Mesenchymal stem cell (in vitro differentiated cells and primary cell): ENCODE results near the gene STK10.

ENCODE experiments used
- DNase-seq: peaks from one replicate; pipeline ENCODE4 v3.0.0-alpha.2; 2013
- H2AFZ ChIP-seq: one replicate; pipeline ENCODE4 v1.6.1; 2013; ENCODE audit warnings: low read depth, mild to moderate bottlenecking, control low read depth, inconsistent platforms, low read length, moderate library complexity
- H2AK5ac ChIP-seq: 2 replicates; pipeline ENCODE4 v1.6.1; 2013; ENCODE audit warnings: low read length, moderate library complexity, mild to moderate bottlenecking, inconsistent platforms; ENCODE audit not compliant: severe bottlenecking
- H2BK120ac ChIP-seq: one replicate; pipeline ENCODE4 v1.6.1; 2013; ENCODE audit warnings: low read depth, mild to moderate bottlenecking, inconsistent platforms, low read length, moderate library complexity
- H2BK12ac ChIP-seq, 2 experiments: one replicate each; pipeline ENCODE4 v1.6.1; 2013; ENCODE audit warnings: inconsistent platforms in 2 of 2, low read length in 2 of 2, mild to moderate bottlenecking in 2 of 2, moderate library complexity in 2 of 2, control low read depth in 1 of 2
- H2BK15ac ChIP-seq: one replicate; pipeline ENCODE4 v1.6.1; 2013; ENCODE audit warnings: mild to moderate bottlenecking, low read depth, inconsistent platforms; ENCODE audit not compliant: poor library complexity, severe bottlenecking
- H2BK5ac ChIP-seq: 2 replicates; pipeline ENCODE4 v1.6.1; 2013; ENCODE audit warnings: low read depth, mild to moderate bottlenecking, low read length, control low read depth, inconsistent platforms; ENCODE audit not compliant: poor library complexity, severe bottlenecking
- H3K14ac ChIP-seq, 2 experiments: one replicate each; pipeline ENCODE4 v1.6.1; 2013; ENCODE audit warnings: inconsistent platforms in 2 of 2, low read length in 2 of 2, control low read depth in 1 of 2, mild to moderate bottlenecking in 1 of 2, moderate library complexity in 1 of 2
- H3K18ac ChIP-seq, 2 experiments: one replicate each; pipeline ENCODE4 v1.6.1; 2013; ENCODE audit warnings: inconsistent platforms in 2 of 2, low read length in 2 of 2, control low read depth in 1 of 2, low read depth in 1 of 2, mild to moderate bottlenecking in 1 of 2
- H3K23ac ChIP-seq, 2 experiments: one replicate each; pipeline ENCODE4 v1.6.1; 2013; ENCODE audit warnings: inconsistent platforms in 2 of 2, low read length in 2 of 2, mild to moderate bottlenecking in 2 of 2, moderate library complexity in 2 of 2, control low read depth in 1 of 2
- H3K27ac ChIP-seq: 2 replicates; pipeline ENCODE4 v1.5.1; 2013; ENCODE audit warnings: mild to moderate bottlenecking, moderate library complexity, low read length, control low read depth, inconsistent platforms; ENCODE audit not compliant: poor library complexity, severe bottlenecking
- H3K27me3 ChIP-seq, 2 experiments: 2 replicates each; pipeline versions ENCODE4 v1.6.1 to v1.7.0; 2013; ENCODE audit warnings: low read length in 2 of 2, mild to moderate bottlenecking in 2 of 2, moderate library complexity in 2 of 2, control low read depth in 1 of 2, inconsistent platforms in 1 of 2; ENCODE audit not compliant: control insufficient read depth in 1 of 2, insufficient read depth in 1 of 2
- H3K36me3 ChIP-seq, 2 experiments: 2 replicates each; pipeline versions ENCODE4 v1.6.1 to v1.7.0; 2013; ENCODE audit warnings: low read length in 2 of 2, control low read depth in 1 of 2, inconsistent platforms in 1 of 2, low read depth in 1 of 2, mild to moderate bottlenecking in 1 of 2; ENCODE audit not compliant: insufficient read depth in 2 of 2, control insufficient read depth in 1 of 2
- H3K4ac ChIP-seq, 2 experiments: one replicate each; pipeline ENCODE4 v1.6.1; 2013; ENCODE audit warnings: inconsistent platforms in 2 of 2, low read length in 2 of 2, mild to moderate bottlenecking in 2 of 2, moderate library complexity in 2 of 2, control low read depth in 1 of 2, low read depth in 1 of 2
- H3K4me1 ChIP-seq: 2 replicates; pipeline ENCODE4 v1.6.1; 2013; ENCODE audit warnings: low read depth, low read length, control low read depth; ENCODE audit not compliant: control insufficient read depth, insufficient read depth
- H3K4me2 ChIP-seq: 2 replicates; pipeline ENCODE4 v1.6.1; 2013; ENCODE audit warnings: low read length, mild to moderate bottlenecking, inconsistent platforms; ENCODE audit not compliant: poor library complexity, severe bottlenecking
- H3K4me3 ChIP-seq, 2 experiments: 2 replicates each; pipeline versions ENCODE4 v1.5.1 to v1.7.0; 2013; ENCODE audit warnings: low read length in 2 of 2, mild to moderate bottlenecking in 2 of 2, control low read depth in 1 of 2, low read depth in 1 of 2; ENCODE audit not compliant: insufficient read depth in 1 of 2
- H3K79me1 ChIP-seq: replicated peaks from 2 replicates; pipeline ENCODE4 v1.6.1; 2013; ENCODE audit warnings: mild to moderate bottlenecking, control low read depth, low read length, inconsistent platforms; ENCODE audit not compliant: poor library complexity, severe bottlenecking
- H3K9ac ChIP-seq: 2 replicates; pipeline ENCODE4 v1.7.0; 2013; ENCODE audit warnings: mild to moderate bottlenecking, low read length, moderate library complexity
- H3K9me3 ChIP-seq: 2 replicates; pipeline ENCODE4 v1.7.0; 2013; ENCODE audit warnings: mild to moderate bottlenecking, low read length; ENCODE audit not compliant: control insufficient read depth
- H4K8ac ChIP-seq: one replicate; pipeline ENCODE4 v1.6.1; 2013; ENCODE audit warnings: inconsistent platforms, mild to moderate bottlenecking, low read length, moderate library complexity
- H4K91ac ChIP-seq: one replicate; pipeline ENCODE4 v1.6.1; 2013; ENCODE audit warnings: mild to moderate bottlenecking, low read length, inconsistent platforms
- WGBS: methylation state at CpG from one replicate; pipeline ENCODE4 v1.1.7; 2013; ENCODE audit warnings: mixed read lengths; 5-methylcytosine and 5-hydroxymethylcytosine counted together

The STK10 gene

GRCh38 chr5:172043865-172044264 lies 144.2 kb downstream of the STK10 start:
- Histone ChIP-seq H2BK120ac (no peak overlapping the region), H2AFZ (no peak overlapping the region), H3K9me3 (no peaks in the 10 kb centered on the region), H3K79me1 (peaks cover 7% of the 10 kb centered on the region), H4K91ac (no peak overlapping the region), H3K36me3 (peaks cover 41 to 47% of the 10 kb centered on the region in 2 experiments), H3K4me1 (peaks cover 2% of the 10 kb centered on the region), H3K4me2 (no peak overlapping the region), H3K14ac (no peak overlapping the region), H2AK5ac (no peak overlapping the region), H3K27me3 (no peaks in the 10 kb centered on the region), H3K18ac (no peak overlapping the region), H3K27ac (no peak overlapping the region), H2BK12ac (no peak overlapping the region), H3K23ac (no peak overlapping the region), H3K4ac (no peak overlapping the region), H4K8ac (no peak overlapping the region), H2BK5ac (no peak overlapping the region), H2BK15ac (no peak overlapping the region), H3K4me3 (no peak overlapping the region), H3K9ac (no peak overlapping the region)
- DNase-seq: no peak
- WGBS: 95% methylated on average over 10 of the region's 13 CpGs

- H3K23ac ChIP-seq: no peak overlapping the region
- H3K4me3 ChIP-seq: no peak overlapping the region
- no peak overlapping the region for H3K4me2 ChIP-seq
- H3K18ac ChIP-seq: no peak overlapping the region
- peaks cover 29 to 33% of the 10 kb centered on the region in 2 experiments for H3K36me3 ChIP-seq
- H3K79me1 ChIP-seq: peaks cover 2% of the 10 kb centered on the region
- WGBS: 95% methylated on average over 13 of the region's 13 CpGs
- DNase-seq: no peak
- no peak overlapping the region for H2BK15ac ChIP-seq
- H3K14ac ChIP-seq: no peak overlapping the region
- no peaks in the 10 kb centered on the region for H3K27me3 ChIP-seq
- H2AK5ac ChIP-seq: no peak overlapping the region
- H3K4me1 ChIP-seq: peaks cover 2% of the 10 kb centered on the region
- no peak overlapping the region for H2BK12ac ChIP-seq
- no peak overlapping the region for H2BK120ac ChIP-seq
- H3K9ac ChIP-seq: no peak overlapping the region
- H3K27ac ChIP-seq: no peak overlapping the region
- H2BK5ac ChIP-seq: no peak overlapping the region
- no peaks in the 10 kb centered on the region for H3K9me3 ChIP-seq
- H2AFZ ChIP-seq: no peak overlapping the region
- no peak overlapping the region for H4K8ac ChIP-seq
- no peak overlapping the region for H4K91ac ChIP-seq
- H3K4ac ChIP-seq: no peak overlapping the region
Observed at GRCh38 chr5:172042183-172042582, 145.8 kb downstream of the STK10 start.

GRCh38 chr5:172038167-172038566 lies 149.9 kb downstream of the STK10 start:
- Histone ChIP-seq H4K91ac (no peak overlapping the region), H3K79me1 (no peaks in the 10 kb centered on the region), H4K8ac (no peak overlapping the region), H2BK12ac (no peak overlapping the region), H3K4ac (no peak overlapping the region), H2BK5ac (no peak overlapping the region), H2AFZ (no peak overlapping the region), H2AK5ac (no peak overlapping the region), H3K9me3 (no peaks in the 10 kb centered on the region), H3K4me2 (no peak overlapping the region), H3K4me1 (no peaks in the 10 kb centered on the region), H3K27ac (no peak overlapping the region), H3K27me3 (no peaks in the 10 kb centered on the region), H3K36me3 (peaks cover under 1 to 7% of the 10 kb centered on the region in 2 experiments), H3K14ac (no peak overlapping the region), H2BK15ac (no peak overlapping the region), H3K9ac (no peak overlapping the region), H2BK120ac (no peak overlapping the region), H3K4me3 (no peak overlapping the region), H3K18ac (no peak overlapping the region), H3K23ac (no peak overlapping the region)
- WGBS: 95% methylated on average over 3 of the region's 3 CpGs
- no peak for DNase-seq

- Histone ChIP-seq H2AK5ac (no peak overlapping the region), H3K4ac (no peak overlapping the region)
- WGBS: 80% methylated on average over 2 of the region's 2 CpGs
Observed at GRCh38 chr5:172035049-172035448, 153.0 kb downstream of the STK10 start.

More at GRCh38 chr5:172035049-172035448, 153.0 kb downstream of the STK10 start:
- Histone ChIP-seq H2BK15ac (no peak overlapping the region), H3K4me1 (no peaks in the 10 kb centered on the region), H3K27ac (no peak overlapping the region), H2BK120ac (no peak overlapping the region), H4K91ac (no peak overlapping the region), H3K79me1 (no peaks in the 10 kb centered on the region), H3K4me3 (no peak overlapping the region), H3K36me3 (no peaks in the 10 kb centered on the region), H3K9me3 (no peaks in the 10 kb centered on the region), H2BK5ac (no peak overlapping the region), H2BK12ac (no peak overlapping the region), H3K4me2 (no peak overlapping the region), H4K8ac (no peak overlapping the region), H3K23ac (no peak overlapping the region), H3K27me3 (no peaks in the 10 kb centered on the region), H2AFZ (no peak overlapping the region), H3K9ac (no peak overlapping the region), H3K14ac (no peak overlapping the region), H3K18ac (no peak overlapping the region)
- no peak for DNase-seq
